HL-60 (cell line): ENCODE measurements around the gene SLC2A4RG.

Experiments
- POLR2AphosphoS5 ChIP-seq: IDR thresholded peaks from 2 replicates; pipeline ENCODE4 v1.6.1; 2012; ENCODE audit warnings: low read depth
- TF ChIP-seq, protein P1 (sequence below): IDR thresholded peaks from one replicate; pipeline ENCODE4 v1.5.1; 2011; ENCODE audit warnings: low read length, control low read depth, inconsistent platforms; ENCODE audit not compliant: insufficient read depth

DNA sequence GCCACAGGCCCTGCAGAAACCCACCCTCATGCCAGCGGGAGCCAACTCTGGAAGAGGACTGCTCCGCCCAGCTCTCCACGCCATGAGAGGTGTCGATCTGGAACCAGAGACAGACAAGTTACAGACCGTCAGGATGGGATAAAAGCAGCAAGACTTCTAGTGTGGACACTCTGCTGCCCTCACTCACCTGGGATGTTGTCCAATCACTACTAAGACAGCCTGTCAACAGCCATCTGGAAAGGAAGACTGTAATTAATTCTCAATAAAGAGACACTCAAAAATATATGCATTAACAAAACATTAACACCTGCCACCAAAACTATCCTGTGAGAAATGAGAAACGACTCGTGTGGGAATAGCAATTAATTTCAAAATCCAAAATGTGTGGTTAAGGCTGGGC, 28.3 kb downstream of the SLC2A4RG start:
- TF ChIP-seq, protein P1, sequence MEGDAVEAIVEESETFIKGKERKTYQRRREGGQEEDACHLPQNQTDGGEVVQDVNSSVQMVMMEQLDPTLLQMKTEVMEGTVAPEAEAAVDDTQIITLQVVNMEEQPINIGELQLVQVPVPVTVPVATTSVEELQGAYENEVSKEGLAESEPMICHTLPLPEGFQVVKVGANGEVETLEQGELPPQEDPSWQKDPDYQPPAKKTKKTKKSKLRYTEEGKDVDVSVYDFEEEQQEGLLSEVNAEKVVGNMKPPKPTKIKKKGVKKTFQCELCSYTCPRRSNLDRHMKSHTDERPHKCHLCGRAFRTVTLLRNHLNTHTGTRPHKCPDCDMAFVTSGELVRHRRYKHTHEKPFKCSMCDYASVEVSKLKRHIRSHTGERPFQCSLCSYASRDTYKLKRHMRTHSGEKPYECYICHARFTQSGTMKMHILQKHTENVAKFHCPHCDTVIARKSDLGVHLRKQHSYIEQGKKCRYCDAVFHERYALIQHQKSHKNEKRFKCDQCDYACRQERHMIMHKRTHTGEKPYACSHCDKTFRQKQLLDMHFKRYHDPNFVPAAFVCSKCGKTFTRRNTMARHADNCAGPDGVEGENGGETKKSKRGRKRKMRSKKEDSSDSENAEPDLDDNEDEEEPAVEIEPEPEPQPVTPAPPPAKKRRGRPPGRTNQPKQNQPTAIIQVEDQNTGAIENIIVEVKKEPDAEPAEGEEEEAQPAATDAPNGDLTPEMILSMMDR = no peak
- no peak for TF ChIP-seq POLR2AphosphoS5
